Rectal smooth muscle tissue (tissue), 1 donor: ENCODE results near the gene PLSCR2.

Experiments
- H3K27ac ChIP-seq: one replicate; pipeline ENCODE4 v1.7.0; 2013; ENCODE audit warnings: low read depth, low read length, inconsistent platforms
- H3K27me3 ChIP-seq: one replicate; pipeline ENCODE4 v1.7.0; 2013; ENCODE audit warnings: low read length; ENCODE audit not compliant: control insufficient read depth, insufficient read depth
- H3K36me3 ChIP-seq: one replicate; pipeline ENCODE4 v1.7.0; 2013; ENCODE audit warnings: low read length; ENCODE audit not compliant: control insufficient read depth, insufficient read depth
- H3K4me1 ChIP-seq: one replicate; pipeline ENCODE4 v1.7.0; 2013; ENCODE audit warnings: low read length; ENCODE audit not compliant: control insufficient read depth, insufficient read depth
- H3K4me3 ChIP-seq: one replicate; pipeline ENCODE4 v1.7.0; 2013; ENCODE audit warnings: low read length
- H3K9ac ChIP-seq: one replicate; pipeline ENCODE4 v1.7.0; 2013; ENCODE audit warnings: low read length

The PLSCR2 gene

DNA sequence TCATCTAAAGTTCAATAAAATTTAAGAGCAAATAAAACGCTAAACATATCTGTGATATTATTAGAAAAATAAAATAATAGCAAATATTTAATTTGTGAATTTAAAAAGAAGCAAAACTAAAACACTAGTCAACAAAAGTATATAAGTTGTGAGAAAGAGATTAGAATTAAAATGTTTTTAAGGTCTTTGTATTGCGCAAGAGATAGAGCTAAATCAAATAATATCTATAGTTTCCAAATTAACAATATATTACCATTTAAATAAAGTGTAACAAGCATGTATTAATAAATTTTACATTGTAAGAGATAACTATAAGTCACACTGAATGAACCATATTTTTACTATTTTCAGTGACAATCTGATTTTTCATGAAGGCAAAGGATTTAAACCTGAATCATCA lies 74.2 kb downstream of the PLSCR2 start:
- Histone ChIP-seq H3K27me3 (no peaks in the 10 kb centered on the region), H3K9ac (no peak overlapping the region), H3K4me1 (no peaks in the 10 kb centered on the region), H3K36me3 (no peaks in the 10 kb centered on the region), H3K27ac (no peak overlapping the region), H3K4me3 (no peak overlapping the region)

DNA sequence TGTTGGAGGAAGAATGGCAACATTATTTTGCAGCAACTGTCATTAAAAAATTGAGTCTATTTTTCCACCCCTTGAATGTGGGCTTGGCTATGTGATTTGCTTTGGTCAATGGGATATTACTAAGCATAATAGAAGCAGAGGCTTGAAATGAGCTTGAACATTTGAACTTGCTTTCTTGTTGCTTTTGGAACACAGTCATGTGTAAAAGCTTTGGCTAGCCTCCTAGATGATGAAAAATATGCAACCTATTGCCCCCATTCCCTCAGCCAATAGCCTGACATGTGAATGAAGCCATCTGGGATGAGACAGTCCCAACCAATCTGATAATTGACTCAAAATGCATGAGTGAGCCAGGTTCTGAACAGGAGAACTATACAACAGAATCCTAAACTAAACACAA lies 78.4 kb downstream of the PLSCR2 start:
- H3K4me3 ChIP-seq = no peak overlapping the region
- H3K27ac ChIP-seq = no peak overlapping the region
- H3K36me3 ChIP-seq = no peaks in the 10 kb centered on the region
- H3K4me1 ChIP-seq = no peaks in the 10 kb centered on the region
- no peaks in the 10 kb centered on the region for H3K27me3 ChIP-seq
- no peak overlapping the region for H3K9ac ChIP-seq

GRCh38 chr3:146390006-146390772 lies 79.2 kb downstream of the PLSCR2 start:
- Histone ChIP-seq H3K36me3 (no peaks in the 10 kb centered on the region), H3K4me1 (no peaks in the 10 kb centered on the region), H3K9ac (no peak overlapping the region), H3K27me3 (no peaks in the 10 kb centered on the region), H3K27ac (no peak overlapping the region), H3K4me3 (no peak overlapping the region)

GRCh38 chr3:146387566-146387965 lies 81.8 kb downstream of the PLSCR2 start:
- H3K27ac ChIP-seq = no peak overlapping the region
- no peaks in the 10 kb centered on the region for H3K4me1 ChIP-seq
- H3K4me3 ChIP-seq = no peak overlapping the region
- H3K27me3 ChIP-seq = no peaks in the 10 kb centered on the region
- H3K36me3 ChIP-seq = no peaks in the 10 kb centered on the region
- no peak overlapping the region for H3K9ac ChIP-seq

- H3K36me3 ChIP-seq = no peaks in the 10 kb centered on the region
- no peak overlapping the region for H3K4me3 ChIP-seq
- H3K27me3 ChIP-seq = no peaks in the 10 kb centered on the region
- H3K27ac ChIP-seq = no peak overlapping the region
- H3K9ac ChIP-seq = no peak overlapping the region
- H3K4me1 ChIP-seq = no peaks in the 10 kb centered on the region
These were observed 82.4 kb downstream of the PLSCR2 start for GRCh38 chr3:146386936-146387335.

- Histone ChIP-seq H3K9ac (no peak overlapping the region), H3K27me3 (no peaks in the 10 kb centered on the region), H3K36me3 (no peaks in the 10 kb centered on the region), H3K4me3 (no peak overlapping the region), H3K4me1 (no peaks in the 10 kb centered on the region), H3K27ac (no peak overlapping the region)
These were observed 84.6 kb downstream of the PLSCR2 start for GRCh38 chr3:146384786-146385185.
